Measurements from ENCODE around the gene RBFOX2. TPM values are rescaled to one million over a fixed set of nuclear protein-coding genes. Genes with fewer than 3 reads are reported as not detected.

RBFOX2 gene
- polyA plus RNA-seq, 1 of the 3 experiments (the other 2 are of a cell fraction), result 115 TPM

DNA sequence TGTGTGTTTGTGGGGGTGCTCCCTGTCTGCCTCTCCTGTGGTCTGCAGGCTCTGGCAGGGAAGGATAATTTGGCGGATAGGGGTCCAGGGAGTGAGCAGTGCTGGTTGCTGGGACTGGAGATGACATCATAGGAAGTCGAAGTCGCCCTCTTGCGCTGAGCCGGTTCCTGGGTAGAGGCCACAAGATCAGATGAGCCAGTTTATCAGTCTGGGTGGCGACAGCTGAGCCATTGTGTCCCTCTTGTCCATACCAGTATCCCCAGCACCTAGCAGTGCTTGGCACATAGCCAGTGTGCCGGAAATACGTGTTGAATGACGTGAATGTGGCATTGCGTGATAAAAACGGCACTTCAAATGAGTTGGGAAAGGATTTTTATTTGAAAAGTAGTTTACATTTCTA is 301.2 kb downstream of the RBFOX2 start:
- TF ChIP-seq CHD2 (IDR thresholded peaks at IDR 0.05; ENCODE audit: low read length, partially characterized antibody) (no peak), POLR2AphosphoS5 (IDR thresholded peaks at IDR 0.05; ENCODE audit: low read depth, low read length) (no peak), TAF1 (IDR thresholded peaks at IDR 0.05; ENCODE audit: borderline replicate concordance, low read depth, low read length) (no peak), EZH2phosphoT487 (IDR thresholded peaks at IDR 0.05; ENCODE audit: borderline replicate concordance, low read depth) (no peak), RCOR1 (IDR thresholded peaks at IDR 0.05; ENCODE audit: low read length) (no peak), RXRA (IDR thresholded peaks at IDR 0.05; ENCODE audit: borderline replicate concordance, low read depth) (no peak), SMC3 (IDR thresholded peaks at IDR 0.05; ENCODE audit: low read depth, low read length) (no peak), MEF2A (IDR thresholded peaks at IDR 0.05; ENCODE audit: borderline replicate concordance, low read depth) (no peak), RFX5 (IDR thresholded peaks at IDR 0.05; ENCODE audit: low read length) (no peak), GABPA (IDR thresholded peaks at IDR 0.05; ENCODE audit: low read depth) (no peak), EP300 (IDR thresholded peaks at IDR 0.05; ENCODE audit: borderline replicate concordance in 1 of 2, low read depth in 1 of 2, low read length in 1 of 2) (no peak)
- TF ChIP-seq, protein P1, sequence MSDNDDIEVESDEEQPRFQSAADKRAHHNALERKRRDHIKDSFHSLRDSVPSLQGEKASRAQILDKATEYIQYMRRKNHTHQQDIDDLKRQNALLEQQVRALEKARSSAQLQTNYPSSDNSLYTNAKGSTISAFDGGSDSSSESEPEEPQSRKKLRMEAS (IDR thresholded peaks at IDR 0.05; ENCODE audit: low read depth), result no peak
- TF ChIP-seq, protein P2, sequence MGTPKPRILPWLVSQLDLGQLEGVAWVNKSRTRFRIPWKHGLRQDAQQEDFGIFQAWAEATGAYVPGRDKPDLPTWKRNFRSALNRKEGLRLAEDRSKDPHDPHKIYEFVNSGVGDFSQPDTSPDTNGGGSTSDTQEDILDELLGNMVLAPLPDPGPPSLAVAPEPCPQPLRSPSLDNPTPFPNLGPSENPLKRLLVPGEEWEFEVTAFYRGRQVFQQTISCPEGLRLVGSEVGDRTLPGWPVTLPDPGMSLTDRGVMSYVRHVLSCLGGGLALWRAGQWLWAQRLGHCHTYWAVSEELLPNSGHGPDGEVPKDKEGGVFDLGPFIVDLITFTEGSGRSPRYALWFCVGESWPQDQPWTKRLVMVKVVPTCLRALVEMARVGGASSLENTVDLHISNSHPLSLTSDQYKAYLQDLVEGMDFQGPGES (IDR thresholded peaks at IDR 0.05; ENCODE audit: low read depth, low read length), result no peak
- TF ChIP-seq, protein P3, sequence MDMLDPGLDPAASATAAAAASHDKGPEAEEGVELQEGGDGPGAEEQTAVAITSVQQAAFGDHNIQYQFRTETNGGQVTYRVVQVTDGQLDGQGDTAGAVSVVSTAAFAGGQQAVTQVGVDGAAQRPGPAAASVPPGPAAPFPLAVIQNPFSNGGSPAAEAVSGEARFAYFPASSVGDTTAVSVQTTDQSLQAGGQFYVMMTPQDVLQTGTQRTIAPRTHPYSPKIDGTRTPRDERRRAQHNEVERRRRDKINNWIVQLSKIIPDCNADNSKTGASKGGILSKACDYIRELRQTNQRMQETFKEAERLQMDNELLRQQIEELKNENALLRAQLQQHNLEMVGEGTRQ (IDR thresholded peaks at IDR 0.05; ENCODE audit: borderline replicate concordance, low read depth, low read length), result no peak
- no peak overlapping the region for H3K4me2 ChIP-seq
- no peaks in the 10 kb centered on the region for H3K36me3 ChIP-seq (replicated peaks in 1 of 2; ENCODE audit: control insufficient read depth in 1 of 2, insufficient read depth in 2 of 2, low read length in 1 of 2)
- H3K4me3 ChIP-seq (ENCODE audit: low read depth in 2 of 2, low read length in 1 of 2), result no peak overlapping the region
- 85% methylated on average over 11 of the region's 11 CpGs for WGBS (ENCODE audit: low lambda C conversion rate)
- no peak overlapping the region for H3K27ac ChIP-seq (ENCODE audit: low read depth in 2 of 2, low read length in 1 of 2)
- no peak overlapping the region for H3K9ac ChIP-seq
- ChIA-PET POLR2A (no interaction called here), CTCF (no interaction called here)
- H4K20me1 ChIP-seq (ENCODE audit: insufficient read depth), result no peaks in the 10 kb centered on the region
- H3K9me3 ChIP-seq, result no peaks in the 10 kb centered on the region
- H2AFZ ChIP-seq (ENCODE audit: low read depth), result no peak overlapping the region
- H3K4me1 ChIP-seq (ENCODE audit: control insufficient read depth in 1 of 2, insufficient read depth in 2 of 2, low read depth in 1 of 2, low read length in 1 of 2), result no peaks in the 10 kb centered on the region; a peak in 1 of 4 replicates
- no peaks in the 10 kb centered on the region for H3K27me3 ChIP-seq (ENCODE audit: insufficient read depth)
- H3F3A ChIP-seq (replicated peaks; ENCODE audit: insufficient read depth), result no peaks in the 10 kb centered on the region
- no peak for DNase-seq
- no peaks in the 10 kb centered on the region for H3K9me2 ChIP-seq
- H3K79me2 ChIP-seq (ENCODE audit: insufficient read depth), result no peaks in the 10 kb centered on the region

DNA sequence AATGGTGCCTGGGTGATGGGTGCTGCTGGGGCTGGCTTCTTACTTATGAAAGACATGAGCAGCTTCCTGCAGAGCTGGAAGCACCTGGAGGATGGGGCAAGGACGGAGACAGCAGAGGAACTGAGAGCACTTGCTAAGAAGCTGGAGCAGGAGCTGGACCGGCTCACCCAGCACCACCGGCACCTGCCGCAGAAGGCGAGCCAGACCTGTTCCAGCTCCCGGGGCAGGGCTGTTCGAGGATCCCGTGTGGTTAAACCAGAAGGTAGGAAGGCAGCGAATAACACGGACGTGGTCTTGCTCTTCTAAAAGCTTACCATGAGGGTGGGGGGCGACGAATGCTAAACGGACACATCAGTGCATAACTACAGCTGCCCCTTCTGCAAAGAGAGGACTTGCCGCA is 301.7 kb downstream of the RBFOX2 start:
- CTCF ChIA-PET, result no interaction called here
- peaks cover 0 to 2% of the 10 kb centered on the region in 2 experiments; a peak in 1 of 4 replicates for H3K4me1 ChIP-seq (ENCODE audit: control insufficient read depth in 1 of 2, insufficient read depth in 2 of 2, low read depth in 1 of 2, low read length in 1 of 2)
- no peak overlapping the region for H3K9ac ChIP-seq
- WGBS (ENCODE audit: low lambda C conversion rate), result 92% methylated on average over 14 of the region's 15 CpGs
- H3K4me3 ChIP-seq (ENCODE audit: low read depth in 2 of 2, low read length in 1 of 2), result no peak overlapping the region
- no peaks in the 10 kb centered on the region for H3K79me2 ChIP-seq (ENCODE audit: insufficient read depth)
- no peaks in the 10 kb centered on the region for H4K20me1 ChIP-seq (ENCODE audit: insufficient read depth)
- H2AFZ ChIP-seq (ENCODE audit: low read depth), result no peak overlapping the region
- no peaks in the 10 kb centered on the region for H3K9me2 ChIP-seq
- H3F3A ChIP-seq (replicated peaks; ENCODE audit: insufficient read depth), result no peaks in the 10 kb centered on the region
- TF ChIP-seq NRF1 (IDR thresholded peaks at IDR 0.05; ENCODE audit: low read depth, low read length) (no peak), EZH2phosphoT487 (IDR thresholded peaks at IDR 0.05; ENCODE audit: borderline replicate concordance, low read depth) (no peak), MEF2A (IDR thresholded peaks at IDR 0.05; ENCODE audit: borderline replicate concordance, low read depth) (no peak), RXRA (IDR thresholded peaks at IDR 0.05; ENCODE audit: borderline replicate concordance, low read depth) (no peak), GABPA (IDR thresholded peaks at IDR 0.05; ENCODE audit: low read depth) (no peak)
- no peaks in the 10 kb centered on the region for H3K27me3 ChIP-seq (ENCODE audit: insufficient read depth)
- no peaks in the 10 kb centered on the region for H3K9me3 ChIP-seq
- POLR2A ChIA-PET, result no interaction called here
- DNase-seq, result no peak
- H3K27ac ChIP-seq (ENCODE audit: low read depth in 2 of 2, low read length in 1 of 2), result no peak overlapping the region
- H3K36me3 ChIP-seq (replicated peaks in 1 of 2; ENCODE audit: control insufficient read depth in 1 of 2, insufficient read depth in 2 of 2, low read length in 1 of 2), result no peaks in the 10 kb centered on the region
- H3K4me2 ChIP-seq, result no peak overlapping the region
